HEK293 (cell line): Measurements from ENCODE around the gene AADACL3.

ENCODE experiments used
- CTCF ChIA-PET: fragments of 350-600 bp; formaldehyde crosslinking; extraction: SDS; loops from one replicate; lab custom pipeline; 2021; ENCODE audit warnings: antibody characterized with exemption; lab: Yijun Ruan, JAX
- POLR2A ChIA-PET: fragments of 300-600 bp; formaldehyde crosslinking; extraction: SDS; loops from one replicate; lab custom pipeline; 2020; ENCODE audit warnings: antibody characterized with exemption, inconsistent platforms; lab: Yijun Ruan, JAX
- H3K27ac ChIP-seq: fragments of 200-500 bp; sonication (Bioruptor generic); 2 replicates; pipeline ENCODE4 v1.5.1; 2014; ENCODE audit warnings: low read depth, low read length, control low read depth, inconsistent platforms; ENCODE audit errors: extremely low read depth
- H3K36me3 ChIP-seq, 2 experiments: fragments of 200-500 bp in 1 of 2; sonication (Bioruptor generic) in 1 of 2; 1 replicate in 1 of 2; 2 replicates in 1 of 2; pipeline ENCODE4 v1.5.1; 2014 to 2017; ENCODE audit warnings: inconsistent platforms in 2 of 2, low read length in 2 of 2; ENCODE audit not compliant: control insufficient read depth in 2 of 2, insufficient read depth in 1 of 2
- H3K4me1 ChIP-seq: fragments of 200-500 bp; sonication (Bioruptor generic); 2 replicates; pipeline ENCODE4 v1.5.1; 2014; ENCODE audit warnings: mild to moderate bottlenecking, low read length, inconsistent platforms; ENCODE audit not compliant: control insufficient read depth, insufficient read depth
- H3K4me3 ChIP-seq: 2 replicates; pipeline ENCODE4 v1.5.1; 2011; ENCODE audit warnings: low read depth, mild to moderate bottlenecking, control low read depth, low read length, moderate library complexity
- H3K9me3 ChIP-seq: fragments of 200-500 bp; sonication (Bioruptor generic); 2 replicates; pipeline ENCODE4 v1.5.1; 2014; ENCODE audit warnings: low read depth, low read length, inconsistent platforms; ENCODE audit not compliant: control insufficient read depth, insufficient read depth
- HOXA7 ChIP-seq: sonication (generic); formaldehyde crosslinking; IDR thresholded peaks from 2 replicates; pipeline ENCODE4 v1.8.1; 2022; ENCODE audit warnings: missing genetic modification reagents, borderline replicate concordance
- KLF10 ChIP-seq: fragments of 450-650 bp; IDR thresholded peaks from 2 replicates; pipeline ENCODE4 v1.5.1; 2018; ENCODE audit warnings: missing biosample characterization, mild to moderate bottlenecking, missing genetic modification characterization
- KLF17 ChIP-seq: fragments of 450-650 bp; formaldehyde crosslinking; IDR thresholded peaks from 2 replicates; pipeline ENCODE4 v1.5.1; 2016; ENCODE audit warnings: missing biosample characterization, missing genetic modification characterization
- PRDM1 ChIP-seq: fragments of 450-650 bp; formaldehyde crosslinking; IDR thresholded peaks from 2 replicates; pipeline ENCODE4; 2016; ENCODE audit warnings: missing biosample characterization, missing genetic modification characterization
- PRDM6 ChIP-seq: fragments of 450-650 bp; formaldehyde crosslinking; IDR thresholded peaks from 2 replicates; pipeline ENCODE4 v1.5.1; 2017; ENCODE audit warnings: missing biosample characterization, missing genetic modification characterization
- SCRT1 ChIP-seq: fragments of 450-650 bp; formaldehyde crosslinking; IDR thresholded peaks from 2 replicates; pipeline ENCODE4 v1.5.1; 2016; ENCODE audit warnings: missing biosample characterization, missing genetic modification characterization, borderline replicate concordance
- SETDB1 ChIP-seq: IDR thresholded peaks from one replicate; pipeline ENCODE4 v1.6.1; 2017; ENCODE audit warnings: mild to moderate bottlenecking, low read length, moderate library complexity, mixed read lengths; ENCODE audit not compliant: insufficient read length
- SP3 ChIP-seq: fragments of 450-650 bp; formaldehyde crosslinking; IDR thresholded peaks from 2 replicates; pipeline ENCODE4 v1.5.1; 2016; ENCODE audit warnings: missing biosample characterization, missing genetic modification characterization
- TRIM28 ChIP-seq: IDR thresholded peaks from 2 replicates; pipeline ENCODE4 v1.6.1; 2011; ENCODE audit warnings: low read length, control low read depth, borderline replicate concordance
- YY1 ChIP-seq: fragments of 450-650 bp; formaldehyde crosslinking; IDR thresholded peaks from 2 replicates; pipeline ENCODE4 v1.5.1; 2018; ENCODE audit warnings: missing biosample characterization, missing genetic modification characterization
- ZBTB1 ChIP-seq: fragments of 450-650 bp; formaldehyde crosslinking; IDR thresholded peaks from 2 replicates; pipeline ENCODE4 v1.5.1; 2016; ENCODE audit warnings: missing biosample characterization, missing genetic modification characterization
- ZBTB17 ChIP-seq: fragments of 450-650 bp; formaldehyde crosslinking; IDR thresholded peaks from 2 replicates; pipeline ENCODE4 v1.5.1; 2016; ENCODE audit warnings: missing biosample characterization, missing genetic modification characterization
- ZFP37 ChIP-seq: fragments of 450-650 bp; formaldehyde crosslinking; IDR thresholded peaks from 2 replicates; pipeline ENCODE4 v1.5.1; 2016; ENCODE audit warnings: missing biosample characterization, missing genetic modification characterization
- ZNF155 ChIP-seq: fragments of 450-650 bp; formaldehyde crosslinking; IDR thresholded peaks from 2 replicates; pipeline ENCODE4 v1.5.1; 2016; ENCODE audit warnings: missing biosample characterization, missing genetic modification characterization
- ZNF157 ChIP-seq: fragments of 450-650 bp; formaldehyde crosslinking; IDR thresholded peaks from 2 replicates; pipeline ENCODE4 v1.5.1; 2016; ENCODE audit warnings: missing biosample characterization, missing genetic modification characterization
- ZNF174 ChIP-seq: fragments of 450-650 bp; formaldehyde crosslinking; IDR thresholded peaks from 2 replicates; pipeline ENCODE4 v1.5.0; 2017; ENCODE audit warnings: missing biosample characterization, mild to moderate bottlenecking, missing genetic modification characterization
- ZNF184 ChIP-seq: fragments of 450-650 bp; IDR thresholded peaks from 2 replicates; pipeline ENCODE4 v1.5.1; 2018; ENCODE audit warnings: missing biosample characterization, mild to moderate bottlenecking, missing genetic modification characterization
- ZNF2 ChIP-seq: fragments of 450-650 bp; formaldehyde crosslinking; IDR thresholded peaks from 2 replicates; pipeline ENCODE4 v1.5.1; 2016; ENCODE audit warnings: missing biosample characterization, missing genetic modification characterization
- ZNF221 ChIP-seq: fragments of 450-650 bp; formaldehyde crosslinking; IDR thresholded peaks from 2 replicates; pipeline ENCODE4 v1.5.1; 2017; ENCODE audit warnings: missing biosample characterization, missing genetic modification characterization, borderline replicate concordance
- ZNF37A ChIP-seq: fragments of 450-650 bp; IDR thresholded peaks from 2 replicates; pipeline ENCODE4 v1.5.1; 2018; ENCODE audit warnings: missing biosample characterization, missing genetic modification characterization
- ZNF449 ChIP-seq: fragments of 450-650 bp; formaldehyde crosslinking; IDR thresholded peaks from 2 replicates; pipeline ENCODE4 v1.5.1; 2017; ENCODE audit warnings: missing biosample characterization, mild to moderate bottlenecking, missing genetic modification characterization, moderate library complexity
- ZNF473 ChIP-seq: fragments of 450-650 bp; formaldehyde crosslinking; IDR thresholded peaks from 2 replicates; pipeline ENCODE4 v1.5.1; 2017; ENCODE audit warnings: missing biosample characterization, missing genetic modification characterization
- ZNF521 ChIP-seq: fragments of 450-650 bp; formaldehyde crosslinking; IDR thresholded peaks from 2 replicates; pipeline ENCODE4 v1.5.1; 2017; ENCODE audit warnings: missing biosample characterization, mild to moderate bottlenecking, missing genetic modification characterization
- ZNF558 ChIP-seq: fragments of 450-650 bp; formaldehyde crosslinking; IDR thresholded peaks from 2 replicates; pipeline ENCODE4 v1.5.1; 2016; ENCODE audit warnings: missing biosample characterization, missing genetic modification characterization
- ZNF585B ChIP-seq: fragments of 450-650 bp; formaldehyde crosslinking; IDR thresholded peaks from 2 replicates; pipeline ENCODE4 v1.5.1; 2016; ENCODE audit warnings: missing biosample characterization, missing genetic modification characterization
- ZNF660 ChIP-seq: fragments of 450-650 bp; IDR thresholded peaks from 2 replicates; pipeline ENCODE4 v1.5.1; 2018; ENCODE audit warnings: missing biosample characterization, mild to moderate bottlenecking, missing genetic modification characterization
- ZSCAN16 ChIP-seq: fragments of 450-650 bp; formaldehyde crosslinking; IDR thresholded peaks from 2 replicates; pipeline ENCODE4 v1.5.1; 2016; ENCODE audit warnings: missing biosample characterization, missing genetic modification characterization

The AADACL3 gene

GRCh38 chr1:12745992-12746323 lies 30.0 kb downstream of the AADACL3 start, which contains the start of gene CFAP107:
TSS of gene CFAP107 (plus strand) at chr1:12746200. CDS start at chr1:12746431, 231 bp downstream.
- no peak within 1 kb of the TSS for H3K27ac ChIP-seq
- H3K9me3 ChIP-seq, result no peaks in the 10 kb centered on the region
- H3K4me1 ChIP-seq, result no peaks in the 10 kb centered on the region
- ChIA-PET POLR2A (no interaction called here), CTCF (no interaction called here)
- no peaks in the 10 kb centered on the region for H3K36me3 ChIP-seq
- no peak for TF ChIP-seq SCRT1 (tag by site-specific recombination)
- no peak for TF ChIP-seq SP3 (tag by site-specific recombination)
- no peak for TF ChIP-seq ZNF521 (tag by site-specific recombination)
- no peak for TF ChIP-seq ZFP37 (tag by site-specific recombination)
- TF ChIP-seq ZBTB17 (tag by site-specific recombination), result no peak
- TF ChIP-seq ZNF449 (tag by site-specific recombination), result no peak
- TF ChIP-seq HOXA7, result no peak
- TF ChIP-seq YY1 (tag by site-specific recombination), result no peak
- no peak for TF ChIP-seq ZNF184 (tag by site-specific recombination)
- TF ChIP-seq ZNF660 (tag by site-specific recombination), result no peak
- no peak for TF ChIP-seq ZNF221 (tag by site-specific recombination)
- no peak for TF ChIP-seq ZSCAN16
- no peak for TF ChIP-seq ZBTB1 (tag by site-specific recombination)
- no peak for TF ChIP-seq ZNF157 (tag by site-specific recombination)
- TF ChIP-seq ZNF174 (tag by site-specific recombination), result no peak
- no peak for TF ChIP-seq KLF10 (tag by site-specific recombination)
- no peak within 1 kb of the TSS for H3K4me3 ChIP-seq

- POLR2A ChIA-PET, result no interaction called here
- TF ChIP-seq SETDB1 (peak; percentile 95), ZNF2 (tag by site-specific recombination) (no peak), TRIM28 (peak; percentile 24; the same call in 1 of the 2 replicates), ZNF558 (tag by site-specific recombination) (peak; percentile 66; the same call in 1 of the 2 replicates)
Measured at GRCh38 chr1:12748778-12749355, 33.0 kb downstream of the AADACL3 start.

GRCh38 chr1:12754738-12755137 lies 38.8 kb downstream of the AADACL3 start:
- no peak for TF ChIP-seq PRDM1 (tag by site-specific recombination)
- TF ChIP-seq KLF17, result no peak
- TF ChIP-seq ZNF155 (tag by site-specific recombination), result no peak
- TF ChIP-seq PRDM6 (tag by site-specific recombination), result no peak
- no peak for TF ChIP-seq ZNF473 (tag by site-specific recombination)
- TF ChIP-seq ZNF585B (tag by site-specific recombination), result no peak
- no peak for TF ChIP-seq ZNF37A (tag by site-specific recombination)
- Histone ChIP-seq H3K9me3 (no peaks in the 10 kb centered on the region), H3K4me3 (no peak overlapping the region), H3K36me3 (no peaks in the 10 kb centered on the region), H3K27ac (no peak overlapping the region), H3K4me1 (no peaks in the 10 kb centered on the region)
- ChIA-PET CTCF (no interaction called here), POLR2A (no interaction called here)

More at GRCh38 chr1:12748778-12749355, 33.0 kb downstream of the AADACL3 start:
- H3K4me1 ChIP-seq, result no peaks in the 10 kb centered on the region
- no peak overlapping the region for H3K27ac ChIP-seq
- H3K9me3 ChIP-seq, result no peaks in the 10 kb centered on the region
- no peak overlapping the region for H3K4me3 ChIP-seq
- CTCF ChIA-PET, result no interaction called here
- no peaks in the 10 kb centered on the region for H3K36me3 ChIP-seq
